HepG2 (cell line): ENCODE results near the gene SLC38A3. TPM values are rescaled to one million over a fixed set of nuclear protein-coding genes. Genes with fewer than 3 reads are reported as not detected.

Experiments
- IRX3 ChIP-seq: sonication (generic); formaldehyde crosslinking; IDR thresholded peaks from 2 replicates; pipeline ENCODE4 v1.8.1; 2023; ENCODE audit warnings: mild to moderate bottlenecking, low read depth, missing genetic modification reagents, borderline replicate concordance
- MED13 ChIP-seq: sonication (generic); formaldehyde crosslinking; IDR thresholded peaks from 2 replicates; pipeline ENCODE4 v1.5.0; 2020; ENCODE audit warnings: missing genetic modification reagents
- NFIC ChIP-seq: IDR thresholded peaks from 2 replicates; pipeline ENCODE4 v1.6.1; 2012; ENCODE audit warnings: mild to moderate bottlenecking, low read length, inconsistent platforms
- PCBP2 ChIP-seq: fragments of 200-400 bp; formaldehyde crosslinking; optimal IDR thresholded peaks from 2 replicates; pipeline ENCODE3; 2018; ENCODE audit warnings: low read length, low read depth; ENCODE audit not compliant: poor library complexity, severe bottlenecking
- ZNF432 ChIP-seq: sonication (generic); formaldehyde crosslinking; IDR thresholded peaks from 2 replicates; pipeline ENCODE4 v1.5.0; 2020; ENCODE audit warnings: missing genetic modification reagents, mild to moderate bottlenecking, borderline replicate concordance
- ZNF510 ChIP-seq: sonication (generic); formaldehyde crosslinking; IDR thresholded peaks from 2 replicates; pipeline ENCODE4 v1.4.0; 2020; ENCODE audit warnings: low read depth, mild to moderate bottlenecking, missing genetic modification reagents
- ZNF530 ChIP-seq: sonication (generic); formaldehyde crosslinking; IDR thresholded peaks from 2 replicates; pipeline ENCODE4 v1.5.0; 2020; ENCODE audit warnings: low read depth, mild to moderate bottlenecking, missing genetic modification reagents
- ZNF772 ChIP-seq: sonication (generic); formaldehyde crosslinking; IDR thresholded peaks from 2 replicates; pipeline ENCODE4 v1.5.0; 2020; ENCODE audit warnings: mild to moderate bottlenecking, missing genetic modification reagents
- polyA plus RNA-seq, 8 experiments: library from polyadenylated mRNA; depleted of rRNA in 3 of 8; stranded (reverse) in 7 of 8; unstranded in 1 of 8; fragments of >200 nt; fragmentation: Illumina TruSeq in 4 of 8; extraction: Trizol in 4 of 8; gene quantifications; 2 replicates each; pipeline versions ENCODE4 v1.2.1 to v1.2.3, GENCODE V29; 2011 to 2016; ENCODE audit warnings: low read depth in 4 of 8, missing spikeins in 1 of 8, mixed read lengths in 1 of 8; ENCODE audit not compliant: insufficient read depth in 1 of 8
- total RNA-seq, 5 experiments: library from RNA; depleted of rRNA; stranded (reverse); fragments of >200 nt; fragmentation: Illumina TruSeq; extraction: Trizol; gene quantifications; 2 replicates each; pipeline ENCODE4 v1.2.3, GENCODE V29; 2016; ENCODE audit warnings: low read depth in 1 of 5
- TF ChIP-seq, protein P1 (sequence below): sonication (generic); formaldehyde crosslinking; IDR thresholded peaks from 2 replicates; pipeline ENCODE4 v1.9.0; 2021; ENCODE audit warnings: mild to moderate bottlenecking, missing genetic modification reagents
- TF ChIP-seq, protein P2 (sequence below): IDR thresholded peaks from 2 replicates; pipeline ENCODE4 v1.6.1; 2016; ENCODE audit warnings: missing compliant biosample characterization, missing genetic modification reagents, borderline replicate concordance
- TF ChIP-seq, protein P3 (sequence below): sonication (generic); formaldehyde crosslinking; IDR thresholded peaks from 2 replicates; pipeline ENCODE4 v1.4.0; 2020; ENCODE audit warnings: low read depth, missing genetic modification reagents
- TF ChIP-seq, protein P4 (sequence below): sonication (generic); formaldehyde crosslinking; conservative IDR thresholded peaks from 2 replicates; pipeline ENCODE4 v1.8.0; 2022; ENCODE audit warnings: mild to moderate bottlenecking, moderate library complexity, missing genetic modification reagents

The SLC38A3 gene
- total and polyA plus RNA-seq, 2 of the 13 experiments (the other 11 are each of a cell fraction or from before 2014, with no cell fraction given): 29.8 to 164 TPM

DNA sequence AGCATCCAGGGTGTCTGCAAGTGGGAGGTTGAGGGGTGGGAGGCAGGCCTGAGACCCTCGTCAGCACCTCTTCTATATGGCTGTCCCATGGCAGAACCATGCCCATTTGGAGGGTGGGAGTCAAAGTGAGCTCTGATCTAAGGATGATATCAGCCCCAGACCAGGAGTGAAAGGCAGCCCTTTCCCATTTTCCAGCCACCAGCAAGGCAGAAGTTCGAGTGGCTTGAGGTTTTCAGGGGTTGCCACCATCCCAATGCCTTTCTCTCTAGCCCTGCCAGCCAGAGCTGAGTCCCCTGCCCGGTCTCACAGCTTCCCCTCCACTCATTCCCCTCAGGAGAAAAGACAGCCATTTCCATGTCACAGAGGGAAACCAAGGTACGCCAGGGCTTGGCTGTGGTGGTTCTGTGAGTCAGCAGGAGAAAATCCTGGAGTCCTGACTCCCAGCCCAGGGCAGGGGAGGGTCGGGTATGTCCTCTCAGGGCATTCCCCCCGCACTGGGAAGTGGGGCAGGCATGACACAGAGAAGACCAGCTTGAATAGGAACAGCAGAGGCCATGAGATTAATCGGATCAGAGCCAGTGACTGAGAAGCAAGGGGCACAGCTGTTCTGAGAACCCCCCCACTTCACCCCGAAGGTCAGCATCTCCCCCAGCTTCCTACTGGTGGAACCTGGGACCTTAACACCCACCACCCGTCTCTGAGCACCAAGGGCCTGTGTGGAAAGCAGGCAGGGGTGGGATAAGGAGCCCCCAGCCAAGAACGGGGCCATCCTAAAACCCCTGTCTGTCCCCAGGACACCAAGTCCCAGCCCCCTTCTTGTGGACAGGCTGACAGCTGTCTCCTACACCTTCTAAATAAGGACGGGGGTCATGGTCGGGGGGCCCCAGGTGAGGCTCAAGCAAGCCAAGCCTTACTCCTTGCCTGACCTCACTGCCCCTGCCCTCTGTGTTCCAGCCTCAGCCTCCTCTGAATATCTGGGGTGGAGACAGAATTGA, 965 bp upstream of the SLC38A3 start (continued):
- TF ChIP-seq, protein P1, sequence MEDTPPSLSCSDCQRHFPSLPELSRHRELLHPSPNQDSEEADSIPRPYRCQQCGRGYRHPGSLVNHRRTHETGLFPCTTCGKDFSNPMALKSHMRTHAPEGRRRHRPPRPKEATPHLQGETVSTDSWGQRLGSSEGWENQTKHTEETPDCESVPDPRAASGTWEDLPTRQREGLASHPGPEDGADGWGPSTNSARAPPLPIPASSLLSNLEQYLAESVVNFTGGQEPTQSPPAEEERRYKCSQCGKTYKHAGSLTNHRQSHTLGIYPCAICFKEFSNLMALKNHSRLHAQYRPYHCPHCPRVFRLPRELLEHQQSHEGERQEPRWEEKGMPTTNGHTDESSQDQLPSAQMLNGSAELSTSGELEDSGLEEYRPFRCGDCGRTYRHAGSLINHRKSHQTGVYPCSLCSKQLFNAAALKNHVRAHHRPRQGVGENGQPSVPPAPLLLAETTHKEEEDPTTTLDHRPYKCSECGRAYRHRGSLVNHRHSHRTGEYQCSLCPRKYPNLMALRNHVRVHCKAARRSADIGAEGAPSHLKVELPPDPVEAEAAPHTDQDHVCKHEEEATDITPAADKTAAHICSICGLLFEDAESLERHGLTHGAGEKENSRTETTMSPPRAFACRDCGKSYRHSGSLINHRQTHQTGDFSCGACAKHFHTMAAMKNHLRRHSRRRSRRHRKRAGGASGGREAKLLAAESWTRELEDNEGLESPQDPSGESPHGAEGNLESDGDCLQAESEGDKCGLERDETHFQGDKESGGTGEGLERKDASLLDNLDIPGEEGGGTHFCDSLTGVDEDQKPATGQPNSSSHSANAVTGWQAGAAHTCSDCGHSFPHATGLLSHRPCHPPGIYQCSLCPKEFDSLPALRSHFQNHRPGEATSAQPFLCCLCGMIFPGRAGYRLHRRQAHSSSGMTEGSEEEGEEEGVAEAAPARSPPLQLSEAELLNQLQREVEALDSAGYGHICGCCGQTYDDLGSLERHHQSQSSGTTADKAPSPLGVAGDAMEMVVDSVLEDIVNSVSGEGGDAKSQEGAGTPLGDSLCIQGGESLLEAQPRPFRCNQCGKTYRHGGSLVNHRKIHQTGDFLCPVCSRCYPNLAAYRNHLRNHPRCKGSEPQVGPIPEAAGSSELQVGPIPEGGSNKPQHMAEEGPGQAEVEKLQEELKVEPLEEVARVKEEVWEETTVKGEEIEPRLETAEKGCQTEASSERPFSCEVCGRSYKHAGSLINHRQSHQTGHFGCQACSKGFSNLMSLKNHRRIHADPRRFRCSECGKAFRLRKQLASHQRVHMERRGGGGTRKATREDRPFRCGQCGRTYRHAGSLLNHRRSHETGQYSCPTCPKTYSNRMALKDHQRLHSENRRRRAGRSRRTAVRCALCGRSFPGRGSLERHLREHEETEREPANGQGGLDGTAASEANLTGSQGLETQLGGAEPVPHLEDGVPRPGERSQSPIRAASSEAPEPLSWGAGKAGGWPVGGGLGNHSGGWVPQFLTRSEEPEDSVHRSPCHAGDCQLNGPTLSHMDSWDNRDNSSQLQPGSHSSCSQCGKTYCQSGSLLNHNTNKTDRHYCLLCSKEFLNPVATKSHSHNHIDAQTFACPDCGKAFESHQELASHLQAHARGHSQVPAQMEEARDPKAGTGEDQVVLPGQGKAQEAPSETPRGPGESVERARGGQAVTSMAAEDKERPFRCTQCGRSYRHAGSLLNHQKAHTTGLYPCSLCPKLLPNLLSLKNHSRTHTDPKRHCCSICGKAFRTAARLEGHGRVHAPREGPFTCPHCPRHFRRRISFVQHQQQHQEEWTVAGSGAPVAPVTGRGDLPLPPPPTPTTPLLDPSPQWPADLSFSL (CRISPR knock-in tag): no peak
- TF ChIP-seq MED13 (CRISPR knock-in tag) (no peak), ZNF432 (CRISPR knock-in tag) (no peak), PCBP2 (no peak), IRX3 (no peak), NFIC (no peak), ZNF530 (CRISPR knock-in tag) (no peak), ZNF772 (CRISPR knock-in tag) (no peak), ZNF510 (CRISPR knock-in tag) (no peak)
- TF ChIP-seq, protein P2, sequence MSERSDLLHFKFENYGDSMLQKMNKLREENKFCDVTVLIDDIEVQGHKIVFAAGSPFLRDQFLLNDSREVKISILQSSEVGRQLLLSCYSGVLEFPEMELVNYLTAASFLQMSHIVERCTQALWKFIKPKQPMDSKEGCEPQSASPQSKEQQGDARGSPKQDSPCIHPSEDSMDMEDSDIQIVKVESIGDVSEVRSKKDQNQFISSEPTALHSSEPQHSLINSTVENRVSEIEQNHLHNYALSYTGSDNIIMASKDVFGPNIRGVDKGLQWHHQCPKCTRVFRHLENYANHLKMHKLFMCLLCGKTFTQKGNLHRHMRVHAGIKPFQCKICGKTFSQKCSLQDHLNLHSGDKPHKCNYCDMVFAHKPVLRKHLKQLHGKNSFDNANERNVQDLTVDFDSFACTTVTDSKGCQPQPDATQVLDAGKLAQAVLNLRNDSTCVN (CRISPR knock-in tag): peak; percentile 5; the same call in 1 of the 2 replicates
- TF ChIP-seq, protein P3, sequence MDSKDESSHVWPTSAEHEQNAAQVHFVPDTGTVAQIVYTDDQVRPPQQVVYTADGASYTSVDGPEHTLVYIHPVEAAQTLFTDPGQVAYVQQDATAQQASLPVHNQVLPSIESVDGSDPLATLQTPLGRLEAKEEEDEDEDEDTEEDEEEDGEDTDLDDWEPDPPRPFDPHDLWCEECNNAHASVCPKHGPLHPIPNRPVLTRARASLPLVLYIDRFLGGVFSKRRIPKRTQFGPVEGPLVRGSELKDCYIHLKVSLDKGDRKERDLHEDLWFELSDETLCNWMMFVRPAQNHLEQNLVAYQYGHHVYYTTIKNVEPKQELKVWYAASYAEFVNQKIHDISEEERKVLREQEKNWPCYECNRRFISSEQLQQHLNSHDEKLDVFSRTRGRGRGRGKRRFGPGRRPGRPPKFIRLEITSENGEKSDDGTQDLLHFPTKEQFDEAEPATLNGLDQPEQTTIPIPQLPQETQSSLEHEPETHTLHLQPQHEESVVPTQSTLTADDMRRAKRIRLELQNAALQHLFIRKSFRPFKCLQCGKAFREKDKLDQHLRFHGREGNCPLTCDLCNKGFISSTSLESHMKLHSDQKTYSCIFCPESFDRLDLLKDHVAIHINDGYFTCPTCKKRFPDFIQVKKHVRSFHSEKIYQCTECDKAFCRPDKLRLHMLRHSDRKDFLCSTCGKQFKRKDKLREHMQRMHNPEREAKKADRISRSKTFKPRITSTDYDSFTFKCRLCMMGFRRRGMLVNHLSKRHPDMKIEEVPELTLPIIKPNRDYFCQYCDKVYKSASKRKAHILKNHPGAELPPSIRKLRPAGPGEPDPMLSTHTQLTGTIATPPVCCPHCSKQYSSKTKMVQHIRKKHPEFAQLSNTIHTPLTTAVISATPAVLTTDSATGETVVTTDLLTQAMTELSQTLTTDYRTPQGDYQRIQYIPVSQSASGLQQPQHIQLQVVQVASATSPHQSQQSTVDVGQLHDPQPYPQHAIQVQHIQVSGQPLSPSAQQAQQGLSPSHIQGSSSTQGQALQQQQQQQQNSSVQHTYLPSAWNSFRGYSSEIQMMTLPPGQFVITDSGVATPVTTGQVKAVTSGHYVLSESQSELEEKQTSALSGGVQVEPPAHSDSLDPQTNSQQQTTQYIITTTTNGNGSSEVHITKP: no peak
- TF ChIP-seq, protein P4, sequence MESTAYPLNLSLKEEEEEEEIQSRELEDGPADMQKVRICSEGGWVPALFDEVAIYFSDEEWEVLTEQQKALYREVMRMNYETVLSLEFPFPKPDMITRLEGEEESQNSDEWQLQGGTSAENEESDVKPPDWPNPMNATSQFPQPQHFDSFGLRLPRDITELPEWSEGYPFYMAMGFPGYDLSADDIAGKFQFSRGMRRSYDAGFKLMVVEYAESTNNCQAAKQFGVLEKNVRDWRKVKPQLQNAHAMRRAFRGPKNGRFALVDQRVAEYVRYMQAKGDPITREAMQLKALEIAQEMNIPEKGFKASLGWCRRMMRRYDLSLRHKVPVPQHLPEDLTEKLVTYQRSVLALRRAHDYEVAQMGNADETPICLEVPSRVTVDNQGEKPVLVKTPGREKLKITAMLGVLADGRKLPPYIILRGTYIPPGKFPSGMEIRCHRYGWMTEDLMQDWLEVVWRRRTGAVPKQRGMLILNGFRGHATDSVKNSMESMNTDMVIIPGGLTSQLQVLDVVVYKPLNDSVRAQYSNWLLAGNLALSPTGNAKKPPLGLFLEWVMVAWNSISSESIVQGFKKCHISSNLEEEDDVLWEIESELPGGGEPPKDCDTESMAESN (CRISPR knock-in tag): no peak; the same call in 1 of the 2 replicates
